Cardiac fibroblast (primary cell): Measurements from ENCODE around the gene AIRE.

Experiments used
- DNase-seq, 2 donors: peaks; one replicate each; pipeline versions ENCODE4 v3.0.0 to v3.0.0-alpha.2; 2010; ENCODE audit warnings: low read depth in 2 of 2
- H3K4me3 ChIP-seq, 2 donors: replicated peaks in 1 of 2; 1 replicate in 1 of 2; 2 replicates in 1 of 2; pipeline ENCODE4 v1.5.1; 2011; ENCODE audit warnings: low read depth in 2 of 2, low read length in 2 of 2, mild to moderate bottlenecking in 2 of 2, moderate library complexity in 1 of 2
- TF ChIP-seq, protein P1 (sequence below): IDR thresholded peaks from one replicate; pipeline ENCODE4 v1.5.1; 2011; ENCODE audit warnings: low read depth, mild to moderate bottlenecking, low read length, inconsistent platforms

Gene AIRE

GRCh38 chr21:44258056-44258725, 27.5 kb upstream of the AIRE start:
- TF ChIP-seq, protein P1, sequence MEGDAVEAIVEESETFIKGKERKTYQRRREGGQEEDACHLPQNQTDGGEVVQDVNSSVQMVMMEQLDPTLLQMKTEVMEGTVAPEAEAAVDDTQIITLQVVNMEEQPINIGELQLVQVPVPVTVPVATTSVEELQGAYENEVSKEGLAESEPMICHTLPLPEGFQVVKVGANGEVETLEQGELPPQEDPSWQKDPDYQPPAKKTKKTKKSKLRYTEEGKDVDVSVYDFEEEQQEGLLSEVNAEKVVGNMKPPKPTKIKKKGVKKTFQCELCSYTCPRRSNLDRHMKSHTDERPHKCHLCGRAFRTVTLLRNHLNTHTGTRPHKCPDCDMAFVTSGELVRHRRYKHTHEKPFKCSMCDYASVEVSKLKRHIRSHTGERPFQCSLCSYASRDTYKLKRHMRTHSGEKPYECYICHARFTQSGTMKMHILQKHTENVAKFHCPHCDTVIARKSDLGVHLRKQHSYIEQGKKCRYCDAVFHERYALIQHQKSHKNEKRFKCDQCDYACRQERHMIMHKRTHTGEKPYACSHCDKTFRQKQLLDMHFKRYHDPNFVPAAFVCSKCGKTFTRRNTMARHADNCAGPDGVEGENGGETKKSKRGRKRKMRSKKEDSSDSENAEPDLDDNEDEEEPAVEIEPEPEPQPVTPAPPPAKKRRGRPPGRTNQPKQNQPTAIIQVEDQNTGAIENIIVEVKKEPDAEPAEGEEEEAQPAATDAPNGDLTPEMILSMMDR = no peak
- DNase-seq = no peak
- H3K4me3 ChIP-seq = no peak overlapping the region

- H3K4me3 ChIP-seq = no peak overlapping the region
- TF ChIP-seq, protein P1 = no peak
- DNase-seq = peak in 1 of 2 donors; percentile 45
These were observed 26.5 kb upstream of the AIRE start for GRCh38 chr21:44259082-44259705.

GRCh38 chr21:44260066-44260465, 25.6 kb upstream of the AIRE start:
- no peak for DNase-seq
- TF ChIP-seq, protein P1 = no peak
- no peak overlapping the region for H3K4me3 ChIP-seq

GRCh38 chr21:44260791-44261631, 24.7 kb upstream of the AIRE start:
- no peak overlapping the region for H3K4me3 ChIP-seq
- DNase-seq = no peak
- TF ChIP-seq, protein P1 = no peak

DNA sequence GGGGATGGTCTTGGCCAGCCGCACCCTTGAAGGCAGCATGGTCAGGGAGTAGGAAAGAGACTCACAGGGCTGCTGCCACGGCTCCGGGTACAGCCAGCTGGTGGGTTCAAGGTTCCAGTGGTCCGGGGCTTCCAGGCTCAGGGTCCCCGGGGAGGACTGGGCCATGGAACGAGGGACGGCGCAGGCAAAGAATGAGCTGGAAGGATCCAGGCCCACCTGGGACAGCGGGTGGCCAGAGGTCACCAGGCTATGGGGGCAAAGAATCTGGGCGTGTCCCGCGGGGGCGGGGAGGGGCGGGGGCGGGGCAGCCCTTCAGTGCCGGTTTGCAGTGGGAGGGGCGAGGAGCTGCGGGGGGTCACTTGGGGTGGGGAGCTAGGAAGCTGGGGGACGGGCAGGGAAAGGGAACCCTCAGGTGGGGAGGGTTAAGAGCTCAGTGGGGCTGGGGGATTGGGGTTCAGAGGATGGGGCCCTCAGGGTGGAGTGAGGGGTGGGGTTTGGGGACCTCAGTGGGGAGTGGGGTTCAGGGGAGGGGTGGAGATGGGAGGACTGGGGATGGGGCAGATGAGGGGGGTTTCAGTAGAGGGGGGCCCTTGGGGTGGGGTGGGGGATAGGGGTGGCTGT, 23.9 kb upstream of the AIRE start, which contains the start of gene DNMT3L:
TSS of gene DNMT3L (minus strand) at position 223 of the 621 bp plus-strand sequence. CDS start 638 bp downstream, outside the sequence.
- no peak for DNase-seq
- H3K4me3 ChIP-seq = no peak within 1 kb of the TSS
- TF ChIP-seq, protein P1 = no peak

DNA sequence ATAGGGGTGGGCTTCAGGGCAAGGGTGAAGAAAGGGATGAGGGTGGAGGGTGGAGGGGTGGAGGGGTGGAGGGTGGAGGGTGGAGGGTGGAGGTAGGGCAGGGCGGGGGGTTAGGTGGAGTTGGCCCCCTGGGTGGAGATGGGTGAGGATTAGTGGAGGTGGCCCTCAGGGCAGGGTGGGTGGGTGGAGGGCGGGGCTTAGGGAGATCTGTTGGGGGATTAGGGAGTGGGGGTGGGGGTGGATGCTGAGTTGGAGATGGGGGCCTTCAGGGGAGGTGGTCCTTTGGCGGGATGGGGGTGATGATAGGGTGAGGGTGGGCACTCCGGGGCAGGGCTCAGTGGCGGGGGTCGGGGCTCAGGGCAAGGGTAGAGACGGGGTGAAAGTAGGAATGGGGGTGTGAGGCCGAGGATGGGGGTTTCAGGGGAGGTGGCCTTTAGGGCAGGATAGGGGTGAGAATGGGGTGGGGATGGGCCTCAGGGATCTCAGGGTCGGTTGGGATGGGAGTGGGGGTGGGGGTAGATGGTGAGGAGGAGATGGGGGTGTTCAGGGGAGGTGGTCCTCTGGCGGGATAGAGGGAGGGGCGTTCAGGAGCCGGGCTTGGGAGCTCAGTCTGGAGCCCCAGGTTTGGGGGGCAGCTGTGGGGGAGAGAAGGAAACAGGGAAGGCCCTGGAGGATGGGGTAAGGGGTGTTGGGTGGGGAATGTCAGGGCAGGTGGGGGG, 23.2 kb upstream of the AIRE start:
- H3K4me3 ChIP-seq = no peak overlapping the region
- no peak for DNase-seq
- TF ChIP-seq, protein P1 = no peak
